DOHH2 (cell line): ENCODE results near the gene GAS6.

Source experiments
- CTCF ChIP-seq: fragments of 200-600 bp; sonication (generic); IDR thresholded peaks from one replicate; pipeline ENCODE4 v1.5.1; 2014; ENCODE audit warnings: antibody characterized with exemption, mild to moderate bottlenecking, low read depth, low read length; ENCODE audit not compliant: poor library complexity, severe bottlenecking
- EZH2phosphoT487 ChIP-seq: fragments of 200-600 bp; sonication (generic); IDR thresholded peaks from 2 replicates; pipeline ENCODE4 v1.6.1; 2017; ENCODE audit warnings: borderline replicate concordance, mild to moderate bottlenecking, antibody characterized with exemption, low read length, moderate library complexity, mixed read lengths

- TF ChIP-seq CTCF, result no peak
- TF ChIP-seq EZH2phosphoT487, result no peak
These were observed 36.9 kb downstream of the GAS6 start for GRCh38 chr13:113827021-113827420.
